DND-41 (cell line): ENCODE results near the gene UHMK1.

Source experiments
- ATAC-seq: fragments of 200-7000 bp; cut with Tn5 transposase; 3 replicates; pipeline ENCODE4 v1.9.1; 2021; ENCODE audit warnings: low read depth; ENCODE audit not compliant: insufficient read depth
- DNase-seq: peaks from one replicate; pipeline ENCODE4 v3.0.0-alpha.2; 2020
- H2AFZ ChIP-seq: 2 replicates; pipeline ENCODE4 v1.6.0; 2012; ENCODE audit warnings: low read depth, low read length
- H3K27ac ChIP-seq: 2 replicates; pipeline ENCODE4 v1.5.1; 2012; ENCODE audit warnings: low read length, inconsistent platforms
- H3K27me3 ChIP-seq: fragments of 200-600 bp; sonication (generic); 2 replicates; pipeline ENCODE4 v1.6.0; 2012; ENCODE audit warnings: low read length, mild to moderate bottlenecking, inconsistent platforms; ENCODE audit not compliant: insufficient read depth, poor library complexity
- H3K36me3 ChIP-seq: 2 replicates; pipeline ENCODE4 v1.5.1; 2012; ENCODE audit warnings: low read length, inconsistent platforms; ENCODE audit not compliant: insufficient read depth
- H3K4me1 ChIP-seq: 2 replicates; pipeline ENCODE4 v1.5.1; 2012; ENCODE audit warnings: mild to moderate bottlenecking, low read length; ENCODE audit not compliant: insufficient read depth
- H3K4me2 ChIP-seq: 2 replicates; pipeline ENCODE4 v1.6.0; 2012; ENCODE audit warnings: mild to moderate bottlenecking, moderate library complexity, low read length, inconsistent platforms; ENCODE audit not compliant: insufficient read depth
- H3K4me3 ChIP-seq, 2 experiments: fragments of 200-600 bp in 1 of 2; shearing (Covaris generic) in 1 of 2; 2 replicates each; pipeline ENCODE4 v1.5.1; 2012 to 2016; ENCODE audit warnings: inconsistent platforms in 2 of 2, low read length in 2 of 2, mild to moderate bottlenecking in 2 of 2, low read depth in 1 of 2, moderate library complexity in 1 of 2
- H3K79me2 ChIP-seq: 2 replicates; pipeline ENCODE4 v1.6.0; 2012; ENCODE audit warnings: low read length, inconsistent platforms; ENCODE audit not compliant: insufficient read depth
- H3K9ac ChIP-seq: 2 replicates; pipeline ENCODE4 v1.6.0; 2012; ENCODE audit warnings: low read depth, mild to moderate bottlenecking, inconsistent platforms, low read length, moderate library complexity
- H3K9me3 ChIP-seq: 2 replicates; pipeline ENCODE4 v1.5.1; 2012; ENCODE audit warnings: low read length, moderate library complexity, mild to moderate bottlenecking, inconsistent platforms; ENCODE audit not compliant: insufficient read depth, severe bottlenecking
- H4K20me1 ChIP-seq: 2 replicates; pipeline ENCODE4 v1.6.0; 2012; ENCODE audit warnings: low read length; ENCODE audit not compliant: insufficient read depth
- CTCF ChIP-seq: IDR thresholded peaks from 2 replicates; pipeline ENCODE4 v1.5.1; 2012; ENCODE audit warnings: borderline replicate concordance, low read length, moderate library complexity, mild to moderate bottlenecking; ENCODE audit not compliant: poor library complexity, severe bottlenecking; ENCODE audit errors: extremely low read depth
- EZH2 ChIP-seq: IDR thresholded peaks from 3 replicates; pipeline ENCODE4 v1.6.1; 2012; ENCODE audit warnings: borderline replicate concordance, low read depth, mild to moderate bottlenecking, moderate library complexity, low read length, inconsistent platforms; ENCODE audit not compliant: severe bottlenecking

The UHMK1 gene

DNA sequence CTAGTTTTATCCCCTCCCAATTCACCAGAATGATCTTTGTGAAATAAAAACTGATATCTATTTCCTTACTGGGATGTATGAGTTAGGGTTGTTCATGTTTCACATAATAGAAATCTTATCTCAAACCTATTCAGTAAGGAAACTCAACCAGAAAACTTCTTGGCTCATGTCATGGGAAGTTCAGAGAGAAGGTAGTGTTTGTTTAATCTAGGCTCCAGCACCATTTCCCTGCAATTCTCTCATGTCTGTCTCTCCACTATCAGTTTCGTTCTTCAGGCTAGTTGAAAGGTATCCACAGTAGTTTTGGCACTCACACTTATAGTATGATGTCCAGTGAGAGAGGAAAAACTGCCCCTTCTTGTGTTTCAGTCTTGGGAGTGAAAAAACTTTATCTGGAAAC lies 34.6 kb upstream of the UHMK1 start:
- Histone ChIP-seq H2AFZ (no peak overlapping the region), H3K9ac (no peak overlapping the region), H3K27me3 (no peaks in the 10 kb centered on the region), H3K9me3 (no peaks in the 10 kb centered on the region), H3K4me3 (no peak overlapping the region), H4K20me1 (no peaks in the 10 kb centered on the region), H3K79me2 (no peaks in the 10 kb centered on the region), H3K4me1 (no peaks in the 10 kb centered on the region), H3K36me3 (no peaks in the 10 kb centered on the region), H3K4me2 (no peak overlapping the region), H3K27ac (no peak overlapping the region)
- ATAC-seq (no peak), DNase-seq (no peak)
- TF ChIP-seq EZH2 (no peak), CTCF (no peak)

- Histone ChIP-seq H3K4me1 (no peaks in the 10 kb centered on the region), H3K4me2 (no peak overlapping the region), H3K27me3 (no peaks in the 10 kb centered on the region), H3K79me2 (no peaks in the 10 kb centered on the region), H3K27ac (no peak overlapping the region), H3K9me3 (no peaks in the 10 kb centered on the region), H3K36me3 (no peaks in the 10 kb centered on the region), H3K4me3 (no peak overlapping the region), H2AFZ (no peak overlapping the region), H4K20me1 (no peaks in the 10 kb centered on the region), H3K9ac (no peak overlapping the region)
- DNase-seq (no peak), ATAC-seq (no peak)
- no peak for TF ChIP-seq EZH2
- TF ChIP-seq CTCF = no peak
Measured at GRCh38 chr1:162466797-162467196, 30.8 kb upstream of the UHMK1 start.

GRCh38 chr1:162470216-162470615 lies 27.4 kb upstream of the UHMK1 start:
- Histone ChIP-seq H3K27ac (no peak overlapping the region), H3K4me2 (no peak overlapping the region), H3K27me3 (no peaks in the 10 kb centered on the region), H2AFZ (no peak overlapping the region), H3K9me3 (no peaks in the 10 kb centered on the region), H3K79me2 (no peaks in the 10 kb centered on the region), H4K20me1 (no peaks in the 10 kb centered on the region), H3K4me3 (no peak overlapping the region), H3K36me3 (no peaks in the 10 kb centered on the region), H3K4me1 (no peaks in the 10 kb centered on the region), H3K9ac (no peak overlapping the region)
- TF ChIP-seq CTCF (no peak), EZH2 (no peak)
- DNase-seq (no peak), ATAC-seq (no peak)

- no peak for ATAC-seq
- Histone ChIP-seq H3K9me3 (peaks cover under 1% of the 10 kb centered on the region), H3K27ac (no peak overlapping the region), H3K4me1 (no peaks in the 10 kb centered on the region), H2AFZ (no peak overlapping the region), H3K4me2 (no peak overlapping the region), H3K27me3 (no peaks in the 10 kb centered on the region), H3K4me3 (no peak overlapping the region), H4K20me1 (no peaks in the 10 kb centered on the region), H3K79me2 (no peaks in the 10 kb centered on the region), H3K9ac (no peak overlapping the region), H3K36me3 (no peaks in the 10 kb centered on the region)
- no peak for DNase-seq
- TF ChIP-seq EZH2 (no peak), CTCF (no peak)
Measured at GRCh38 chr1:162471290-162471853, 26.2 kb upstream of the UHMK1 start.
